ENCODE results near the gene KIFC3.
"Not testable (repeated sequence)": the region's sequence is repeated elsewhere in the genome, so short reads cannot be mapped to it uniquely, and the experiment has no call there.

Gene KIFC3

GRCh38 chr16:57837305-57838125, 35.2 kb upstream of the KIFC3 start:
- Histone ChIP-seq H3K9me3 (ENCODE audit: insufficient read depth, low read depth, low read length) (no peaks in the 10 kb centered on the region), H3K4me3 (ENCODE audit: low read length) (no peak overlapping the region), H3K36me3 (ENCODE audit: insufficient read depth, low read length) (no peaks in the 10 kb centered on the region), H3K27ac (ENCODE audit: low read depth, low read length) (no peak overlapping the region), H3K27me3 (ENCODE audit: insufficient read depth, low read length) (no peaks in the 10 kb centered on the region), H3K4me1 (ENCODE audit: insufficient read depth, low read length) (peaks cover 29% of the 10 kb centered on the region), H3K9ac (ENCODE audit: low read depth, low read length) (no peak overlapping the region)
- WGBS: 82% methylated on average over 10 of the region's 10 CpGs

- peaks cover 22% of the 10 kb centered on the region for H3K4me1 ChIP-seq (ENCODE audit: insufficient read depth, low read length)
- not testable (repeated sequence) for H3K27ac ChIP-seq (ENCODE audit: low read depth, low read length); H3K36me3 ChIP-seq (ENCODE audit: insufficient read depth, low read length); H3K27me3 ChIP-seq (ENCODE audit: insufficient read depth, low read length); H3K9ac ChIP-seq (ENCODE audit: low read depth, low read length); H3K9me3 ChIP-seq (ENCODE audit: insufficient read depth, low read depth, low read length); H3K4me3 ChIP-seq (ENCODE audit: low read length)
- 95% methylated on average over 4 of the region's 4 CpGs for WGBS
Observed at GRCh38 chr16:57835439-57835838, 33.1 kb upstream of the KIFC3 start.

- no peak overlapping the region for H3K9ac ChIP-seq (ENCODE audit: low read depth, low read length)
- H3K4me1 ChIP-seq (ENCODE audit: insufficient read depth, low read length): peaks cover 22% of the 10 kb centered on the region
- no peaks in the 10 kb centered on the region for H3K27me3 ChIP-seq (ENCODE audit: insufficient read depth, low read length)
- H3K9me3 ChIP-seq (ENCODE audit: insufficient read depth, low read depth, low read length): no peaks in the 10 kb centered on the region
- no peak overlapping the region; the same call in 1 of the 2 replicates for H3K27ac ChIP-seq (ENCODE audit: low read depth, low read length)
- H3K4me3 ChIP-seq (ENCODE audit: low read length): no peak overlapping the region
- H3K36me3 ChIP-seq (ENCODE audit: insufficient read depth, low read length): no peaks in the 10 kb centered on the region
- WGBS: 23% methylated on average over 5 of the region's 5 CpGs
Observed at GRCh38 chr16:57834936-57835335, 32.6 kb upstream of the KIFC3 start.

- Histone ChIP-seq H3K4me1 (ENCODE audit: insufficient read depth, low read length) (peaks cover 8% of the 10 kb centered on the region), H3K27me3 (ENCODE audit: insufficient read depth, low read length) (no peaks in the 10 kb centered on the region)
- 94% methylated on average over 10 of the region's 10 CpGs for WGBS
Observed at GRCh38 chr16:57830890-57831484, 28.7 kb upstream of the KIFC3 start.

GRCh38 chr16:57829969-57830360, 27.7 kb upstream of the KIFC3 start:
- Histone ChIP-seq H3K9me3 (ENCODE audit: insufficient read depth, low read depth, low read length) (no peaks in the 10 kb centered on the region), H3K4me3 (ENCODE audit: low read length) (no peak overlapping the region), H3K9ac (ENCODE audit: low read depth, low read length) (no peak overlapping the region), H3K27ac (ENCODE audit: low read depth, low read length) (no peak overlapping the region), H3K4me1 (ENCODE audit: insufficient read depth, low read length) (peaks cover 5% of the 10 kb centered on the region), H3K36me3 (ENCODE audit: insufficient read depth, low read length) (no peaks in the 10 kb centered on the region), H3K27me3 (ENCODE audit: insufficient read depth, low read length) (no peaks in the 10 kb centered on the region)
- WGBS: 95% methylated on average over 3 of the region's 3 CpGs

More at GRCh38 chr16:57830890-57831484, 28.7 kb upstream of the KIFC3 start:
- Histone ChIP-seq H3K4me3 (ENCODE audit: low read length) (no peak overlapping the region), H3K9me3 (ENCODE audit: insufficient read depth, low read depth, low read length) (no peaks in the 10 kb centered on the region), H3K9ac (ENCODE audit: low read depth, low read length) (no peak overlapping the region), H3K27ac (ENCODE audit: low read depth, low read length) (no peak overlapping the region), H3K36me3 (ENCODE audit: insufficient read depth, low read length) (no peaks in the 10 kb centered on the region)

- WGBS: 90% methylated on average over 12 of the region's 13 CpGs
- Histone ChIP-seq H3K36me3 (ENCODE audit: insufficient read depth, low read length) (no peaks in the 10 kb centered on the region), H3K4me3 (ENCODE audit: low read length) (no peak overlapping the region), H3K4me1 (ENCODE audit: insufficient read depth, low read length) (no peaks in the 10 kb centered on the region; the same call in 1 of the 2 replicates), H3K9ac (ENCODE audit: low read depth, low read length) (no peak overlapping the region), H3K27ac (ENCODE audit: low read depth, low read length) (no peak overlapping the region), H3K9me3 (ENCODE audit: insufficient read depth, low read depth, low read length) (no peaks in the 10 kb centered on the region), H3K27me3 (ENCODE audit: insufficient read depth, low read length) (no peaks in the 10 kb centered on the region)
Observed at GRCh38 chr16:57828272-57829161, 26.2 kb upstream of the KIFC3 start.

- Histone ChIP-seq H3K36me3 (ENCODE audit: insufficient read depth, low read length) (no peaks in the 10 kb centered on the region), H3K27me3 (ENCODE audit: insufficient read depth, low read length) (no peaks in the 10 kb centered on the region), H3K9ac (ENCODE audit: low read depth, low read length) (no peak overlapping the region), H3K4me3 (ENCODE audit: low read length) (no peak overlapping the region), H3K27ac (ENCODE audit: low read depth, low read length) (no peak overlapping the region), H3K9me3 (ENCODE audit: insufficient read depth, low read depth, low read length) (no peaks in the 10 kb centered on the region), H3K4me1 (ENCODE audit: insufficient read depth, low read length) (no peaks in the 10 kb centered on the region; the same call in 1 of the 2 replicates)
- WGBS: 91% methylated on average over 22 of the region's 22 CpGs
Observed at GRCh38 chr16:57826706-57827625, 24.7 kb upstream of the KIFC3 start.

- no peak overlapping the region for H3K27ac ChIP-seq (ENCODE audit: low read depth, low read length)
- no peaks in the 10 kb centered on the region for H3K36me3 ChIP-seq (ENCODE audit: insufficient read depth, low read length)
- H3K27me3 ChIP-seq (ENCODE audit: insufficient read depth, low read length): no peaks in the 10 kb centered on the region
- no peak overlapping the region for H3K4me3 ChIP-seq (ENCODE audit: low read length)
- 74% methylated on average over 4 of the region's 4 CpGs for WGBS
- H3K4me1 ChIP-seq (ENCODE audit: insufficient read depth, low read length): no peaks in the 10 kb centered on the region; the same call in 1 of the 2 replicates
- H3K9me3 ChIP-seq (ENCODE audit: insufficient read depth, low read depth, low read length): no peaks in the 10 kb centered on the region
- no peak overlapping the region for H3K9ac ChIP-seq (ENCODE audit: low read depth, low read length)
Observed at GRCh38 chr16:57826052-57826451, 23.8 kb upstream of the KIFC3 start.

GRCh38 chr16:57825298-57826044, 23.2 kb upstream of the KIFC3 start:
- Histone ChIP-seq H3K4me1 (ENCODE audit: insufficient read depth, low read length) (no peaks in the 10 kb centered on the region; the same call in 1 of the 2 replicates), H3K9ac (ENCODE audit: low read depth, low read length) (no peak overlapping the region), H3K9me3 (ENCODE audit: insufficient read depth, low read depth, low read length) (no peaks in the 10 kb centered on the region), H3K27ac (ENCODE audit: low read depth, low read length) (no peak overlapping the region), H3K27me3 (ENCODE audit: insufficient read depth, low read length) (no peaks in the 10 kb centered on the region), H3K36me3 (ENCODE audit: insufficient read depth, low read length) (no peaks in the 10 kb centered on the region), H3K4me3 (ENCODE audit: low read length) (no peak overlapping the region)
- 85% methylated on average over 6 of the region's 6 CpGs for WGBS

GRCh38 chr16:57824888-57825287, 22.6 kb upstream of the KIFC3 start:
- no peaks in the 10 kb centered on the region for H3K27me3 ChIP-seq (ENCODE audit: insufficient read depth, low read length)
- no peak overlapping the region for H3K27ac ChIP-seq (ENCODE audit: low read depth, low read length)
- WGBS: 93% methylated on average over 2 of the region's 2 CpGs
- no peaks in the 10 kb centered on the region; the same call in 1 of the 2 replicates for H3K4me1 ChIP-seq (ENCODE audit: insufficient read depth, low read length)
- no peaks in the 10 kb centered on the region for H3K9me3 ChIP-seq (ENCODE audit: insufficient read depth, low read depth, low read length)
- H3K9ac ChIP-seq (ENCODE audit: low read depth, low read length): no peak overlapping the region
- H3K4me3 ChIP-seq (ENCODE audit: low read length): no peak overlapping the region
- H3K36me3 ChIP-seq (ENCODE audit: insufficient read depth, low read length): no peaks in the 10 kb centered on the region

Data from HUES64 (cell line).